Spleen (tissue), 11 donors: ENCODE data around the gene CCNB1. TPM values are rescaled to one million over a fixed set of nuclear protein-coding genes. Genes with fewer than 3 reads are reported as not detected.

ENCODE experiments used
- DNase-seq: peaks from one replicate; pipeline ENCODE4 v3.0.0-alpha.2; 2020
- H3K27ac ChIP-seq, 8 donors: fragments of 200-600 bp; sonication (generic) in 7 of 8; 1 replicate in 4 of 8; 2 replicates in 4 of 8; pipeline versions ENCODE4 v1.5.0 to v1.8.0; 2016 to 2021; ENCODE audit warnings: inconsistent platforms in 4 of 8, mild to moderate bottlenecking in 4 of 8, moderate library complexity in 1 of 8
- H3K27me3 ChIP-seq, 7 donors: fragments of 200-600 bp; sonication (generic) in 6 of 7; replicated peaks in 1 of 7; 1 replicate in 4 of 7; 2 replicates in 3 of 7; pipeline versions ENCODE4 v1.5.0 to v1.8.0; 2016 to 2021; ENCODE audit warnings: inconsistent platforms in 3 of 7, mild to moderate bottlenecking in 1 of 7
- H3K36me3 ChIP-seq, 6 donors: fragments of 200-600 bp; sonication (generic) in 5 of 6; 1 replicate in 4 of 6; 2 replicates in 2 of 6; pipeline versions ENCODE4 v1.5.0 to v1.8.0; 2016 to 2021; ENCODE audit warnings: inconsistent platforms in 2 of 6
- H3K4me1 ChIP-seq, 6 donors: fragments of 200-600 bp; sonication (generic) in 5 of 6; 1 replicate in 3 of 6; 2 replicates in 3 of 6; pipeline versions ENCODE4 v1.5.0 to v1.8.0; 2016 to 2021; ENCODE audit warnings: inconsistent platforms in 3 of 6
- H3K4me3 ChIP-seq, 8 donors: fragments of 200-600 bp; sonication (generic) in 7 of 8; 1 replicate in 4 of 8; 2 replicates in 4 of 8; pipeline versions ENCODE4 v1.5.0 to v1.8.0; 2016 to 2021; ENCODE audit warnings: inconsistent platforms in 4 of 8, mild to moderate bottlenecking in 4 of 8, moderate library complexity in 2 of 8
- H3K9me3 ChIP-seq, 8 donors: fragments of 200-600 bp; sonication (generic) in 7 of 8; 1 replicate in 4 of 8; 2 replicates in 4 of 8; pipeline versions ENCODE4 v1.5.0 to v1.8.0; 2016 to 2021; ENCODE audit warnings: inconsistent platforms in 4 of 8
- POLR2A ChIP-seq, 3 donors: fragments of 450-650 bp; IDR thresholded peaks; one replicate each; pipeline ENCODE4 v1.5.1; 2017; ENCODE audit warnings: antibody characterized with exemption in 3 of 3, mild to moderate bottlenecking in 1 of 3
- POLR2AphosphoS5 ChIP-seq, 3 donors: sonication (generic); formaldehyde crosslinking; IDR thresholded peaks; one replicate each; pipeline ENCODE4 v1.5.1; 2017; ENCODE audit warnings: antibody characterized with exemption in 3 of 3
- WGBS, 5 donors: extraction: QIAGEN DNeasy Blood & Tissue Kit in 3 of 5; methylation state at CpG; one replicate each; pipeline versions ENCODE4 v1.1.5 to v1.1.7; 2013 to 2018; 5-methylcytosine and 5-hydroxymethylcytosine counted together
- intact Hi-C: fragments of 100-400 bp; cut with DNase I; formaldehyde crosslinking; loops from one replicate; pipeline ENCODE4 v1.15.0; 2023; ENCODE audit warnings: low total_unique reads
- polyA plus RNA-seq, 3 donors: library from polyadenylated mRNA; stranded (reverse); fragments of 200-250 nt; gene quantifications; one replicate each; pipeline ENCODE4 v1.2.1, GENCODE V29; 2013
- small RNA-seq, 4 donors: library from RNA; depleted of rRNA; stranded (forward); fragments of <200 nt; gene quantifications; one replicate each; pipeline ENCODE3, GENCODE V24; 2016
- total RNA-seq, 7 donors: library from RNA; depleted of rRNA in 3 of 7; stranded (reverse); fragments of >200 nt in 3 of 7; fragmentation: NEBNext Ultra II Directional in 4 of 7; extraction: Animal tissue kit (Norgen Biotek cat#: 25700) in 4 of 7; gene quantifications; one replicate each; pipeline versions ENCODE4 v1.1.0 to v1.2.1, GENCODE V29; 2016 to 2021
- TF ChIP-seq, protein P1 (sequence below), 11 experiments: fragments of 200-600 bp in 7 of 11; fragments of 450-650 bp in 4 of 11; sonication (generic) in 4 of 11; IDR thresholded peaks in 8 of 11; conservative IDR thresholded peaks in 3 of 11; 1 replicate in 7 of 11; 2 replicates in 4 of 11; pipeline versions ENCODE4 v1.4.0 to v1.8.0; 2016 to 2021; ENCODE audit warnings: antibody characterized with exemption in 11 of 11, inconsistent platforms in 4 of 11, mild to moderate bottlenecking in 1 of 11
- donor health status: healthy with polysubstance abuse.
- donor health status: DM: no; HTN: no; CAD: no; lungs with moderate emphysema.
- donor health status: DM: no; HTN: no; CAD: no.
- donor health status: Bipolar disorder and iron deficiency.
- donor health status: healthy.
- donor health status: DM: no; HTN: no; CAD: no.
- donor health status: DM: yes; HTN: yes; CAD: no.

Gene CCNB1
- total and polyA plus RNA-seq, 10 donors, result 3.7 to 22.6 (median 11.2) TPM

DNA sequence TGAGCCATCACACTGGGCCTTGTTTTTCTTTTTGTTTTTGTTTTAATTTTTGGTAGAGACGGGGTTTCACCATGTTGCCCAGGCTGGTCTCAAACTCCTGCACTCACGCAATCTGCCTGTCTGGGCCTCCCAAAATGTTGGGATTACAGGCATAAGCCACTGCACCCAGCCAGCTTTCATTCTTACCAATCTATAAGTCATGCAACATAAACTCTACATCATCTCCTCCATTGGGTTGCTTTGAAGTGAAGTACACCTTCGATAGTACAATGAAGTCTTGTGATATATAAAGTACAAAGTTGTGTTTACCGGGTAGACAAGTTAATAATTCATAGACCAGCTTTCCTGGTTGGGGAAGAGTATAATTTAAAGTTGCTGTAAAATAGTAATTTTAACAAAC is 58.9 kb downstream of the CCNB1 start:
- H3K4me3 ChIP-seq, result no peak overlapping the region

More for the DNA sequence above, 58.9 kb downstream of the CCNB1 start:
- Histone ChIP-seq H3K36me3 (peaks cover 0 to 68% (median 28%) of the 10 kb centered on the region in 6 donors), H3K27ac (no peak overlapping the region), H3K9me3 (no peaks in the 10 kb centered on the region), H3K4me1 (no peaks in the 10 kb centered on the region), H3K27me3 (no peaks in the 10 kb centered on the region)
- 94 to 98% (median 96%) methylated on average over 4 of the region's 4 CpGs for WGBS, 5 donors
- TF ChIP-seq POLR2A (IDR thresholded peaks at IDR 0.05) (no peak), POLR2AphosphoS5 (IDR thresholded peaks at IDR 0.05) (no peak)
- TF ChIP-seq, protein P1, sequence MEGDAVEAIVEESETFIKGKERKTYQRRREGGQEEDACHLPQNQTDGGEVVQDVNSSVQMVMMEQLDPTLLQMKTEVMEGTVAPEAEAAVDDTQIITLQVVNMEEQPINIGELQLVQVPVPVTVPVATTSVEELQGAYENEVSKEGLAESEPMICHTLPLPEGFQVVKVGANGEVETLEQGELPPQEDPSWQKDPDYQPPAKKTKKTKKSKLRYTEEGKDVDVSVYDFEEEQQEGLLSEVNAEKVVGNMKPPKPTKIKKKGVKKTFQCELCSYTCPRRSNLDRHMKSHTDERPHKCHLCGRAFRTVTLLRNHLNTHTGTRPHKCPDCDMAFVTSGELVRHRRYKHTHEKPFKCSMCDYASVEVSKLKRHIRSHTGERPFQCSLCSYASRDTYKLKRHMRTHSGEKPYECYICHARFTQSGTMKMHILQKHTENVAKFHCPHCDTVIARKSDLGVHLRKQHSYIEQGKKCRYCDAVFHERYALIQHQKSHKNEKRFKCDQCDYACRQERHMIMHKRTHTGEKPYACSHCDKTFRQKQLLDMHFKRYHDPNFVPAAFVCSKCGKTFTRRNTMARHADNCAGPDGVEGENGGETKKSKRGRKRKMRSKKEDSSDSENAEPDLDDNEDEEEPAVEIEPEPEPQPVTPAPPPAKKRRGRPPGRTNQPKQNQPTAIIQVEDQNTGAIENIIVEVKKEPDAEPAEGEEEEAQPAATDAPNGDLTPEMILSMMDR (IDR thresholded peaks at IDR 0.05 in 8 of 11, conservative IDR thresholded peaks at IDR 0.05 in 3 of 11), result no peak
- intact Hi-C loops, result no loop called here
- DNase-seq, result no peak

Small RNAs within 50 kb of the gene (small RNA-seq; reads per million reads assigned to genes)
- 0 reads per million in 4 donors for gene SNORA50D

Other genes starting within 250 kb of the CCNB1 start
- 10 to 100 TPM; 30.3 to 53.4 (median 38.3) TPM for gene SLC30A5, start 73.1 kb upstream of the CCNB1 start, total RNA-seq
- 10 to 100 TPM; 24.3 to 30.6 (median 24.7) TPM for gene SLC30A5, start 73.1 kb upstream of the CCNB1 start, polyA plus RNA-seq
- 1 to 10 TPM; 4.7 to 9.1 (median 7.8) TPM for gene CENPH, start 22.4 kb downstream of the CCNB1 start, total RNA-seq
- 10 to 100 TPM in 1 of 3 donors, 1 to 10 TPM in 2; 8.6 to 15.6 (median 9.1) TPM for gene CENPH, start 22.4 kb downstream of the CCNB1 start, polyA plus RNA-seq
- 10 to 100 TPM; 12.9 to 21.9 (median 17.2) TPM for gene CDK7, start 67.7 kb downstream of the CCNB1 start, total RNA-seq
- 10 to 100 TPM; 17.4 to 19.0 (median 18.7) TPM for gene CDK7, start 67.7 kb downstream of the CCNB1 start, polyA plus RNA-seq
- 10 to 100 TPM in 5 of 7 donors, 1 to 10 TPM in 2; 9.5 to 18.6 (median 11.0) TPM for gene CCDC125, start 165.7 kb downstream of the CCNB1 start, total RNA-seq
- 1 to 10 TPM; 2.2 to 3.9 (median 2.5) TPM for gene CCDC125, start 165.7 kb downstream of the CCNB1 start, polyA plus RNA-seq
- 10 to 100 TPM; 16.9 to 31.7 (median 24.0) TPM for gene AK6, start 202.4 kb downstream of the CCNB1 start, total RNA-seq
- gene AK6, start 202.4 kb downstream of the CCNB1 start, polyA plus RNA-seq, result 10 to 100 TPM; 28.1 to 39.7 (median 30.6) TPM
- gene TAF9, start 202.4 kb downstream of the CCNB1 start, total RNA-seq, result 10 to 100 TPM; 33.5 to 38.9 (median 36.2) TPM
- 10 to 100 TPM; 51.5 to 61.6 (median 60.1) TPM for gene TAF9, start 202.4 kb downstream of the CCNB1 start, polyA plus RNA-seq
- 10 to 100 TPM; 15.2 to 28.5 (median 21.4) TPM for gene RAD17, start 202.7 kb downstream of the CCNB1 start, total RNA-seq
- gene RAD17, start 202.7 kb downstream of the CCNB1 start, polyA plus RNA-seq, result 10 to 100 TPM; 13.0 to 16.9 (median 15.2) TPM
- gene MARVELD2, start 248.0 kb downstream of the CCNB1 start, total RNA-seq, result 1 to 10 TPM in 4 of 7 donors, under 1 TPM in 3; 0.26 to 1.9 (median 1.1) TPM
- gene MARVELD2, start 248.0 kb downstream of the CCNB1 start, polyA plus RNA-seq, result under 1 TPM; 0.02 to 0.13 (median 0.12) TPM